Activated T-cell treated with anti-CD3 and anti-CD28 coated beads for 4 hours (primary cell): ENCODE results near the gene SIPA1L3.
"Not testable (repeated sequence)": the region's sequence is repeated elsewhere in the genome, so short reads cannot be mapped to it uniquely, and the experiment has no call there.

Experiments used
- DNase-seq: peaks from one replicate; pipeline ENCODE4 v3.0.0-alpha.2; 2020

The SIPA1L3 gene

GRCh38 chr19:37909661-37910199 lies 2.7 kb downstream of the SIPA1L3 start:
- no peak for DNase-seq

GRCh38 chr19:37914908-37915307 lies 7.9 kb downstream of the SIPA1L3 start:
- DNase-seq, result no peak

GRCh38 chr19:37920591-37921450 lies 13.8 kb downstream of the SIPA1L3 start:
- no peak for DNase-seq

- DNase-seq, result not testable (repeated sequence)
Observed at GRCh38 chr19:37924573-37924972, 17.6 kb downstream of the SIPA1L3 start.

GRCh38 chr19:37925212-37925611 lies 18.2 kb downstream of the SIPA1L3 start:
- DNase-seq, result no peak

- DNase-seq, result no peak
Observed at GRCh38 chr19:37926255-37926654, 19.2 kb downstream of the SIPA1L3 start.

- DNase-seq, result no peak
Observed at GRCh38 chr19:37926711-37927110, 19.7 kb downstream of the SIPA1L3 start.

GRCh38 chr19:37928527-37929286 lies 21.7 kb downstream of the SIPA1L3 start:
- DNase-seq, result no peak

GRCh38 chr19:37929355-37929923 lies 22.4 kb downstream of the SIPA1L3 start:
- no peak for DNase-seq

GRCh38 chr19:37930416-37930815 lies 23.4 kb downstream of the SIPA1L3 start:
- DNase-seq, result no peak

GRCh38 chr19:37931881-37932655 lies 25.1 kb downstream of the SIPA1L3 start:
- no peak for DNase-seq

- no peak for DNase-seq
Observed at GRCh38 chr19:37932985-37933936, 26.3 kb downstream of the SIPA1L3 start.

- DNase-seq, result no peak
Observed at GRCh38 chr19:37933937-37934358, 26.9 kb downstream of the SIPA1L3 start.

GRCh38 chr19:37935341-37935740 lies 28.3 kb downstream of the SIPA1L3 start:
- DNase-seq, result no peak

GRCh38 chr19:37936166-37936565 lies 29.2 kb downstream of the SIPA1L3 start:
- DNase-seq, result no peak

- DNase-seq, result no peak
Observed at GRCh38 chr19:37936886-37937285, 29.9 kb downstream of the SIPA1L3 start.

- no peak for DNase-seq
Observed at GRCh38 chr19:37938353-37938752, 31.3 kb downstream of the SIPA1L3 start.

GRCh38 chr19:37941782-37942515 lies 34.9 kb downstream of the SIPA1L3 start:
- no peak for DNase-seq

GRCh38 chr19:37942516-37942902 lies 35.5 kb downstream of the SIPA1L3 start:
- no peak for DNase-seq

- no peak for DNase-seq
Observed at GRCh38 chr19:37943480-37943879, 36.5 kb downstream of the SIPA1L3 start.

- DNase-seq, result no peak
Observed at GRCh38 chr19:37946132-37946531, 39.1 kb downstream of the SIPA1L3 start.
